ENCODE data around the gene KIAA1217. TPM values are rescaled to one million over a fixed set of nuclear protein-coding genes. Genes with fewer than 3 reads are reported as not detected.
A peak's percentile ranks its signal among the peaks of the same experiment; 100 is the strongest.

KIAA1217 gene
- total and polyA plus RNA-seq, 2 of the 8 experiments (the other 6 are each of a cell fraction or from before 2014, with no cell fraction given): 4.5 to 15.6 TPM

DNA sequence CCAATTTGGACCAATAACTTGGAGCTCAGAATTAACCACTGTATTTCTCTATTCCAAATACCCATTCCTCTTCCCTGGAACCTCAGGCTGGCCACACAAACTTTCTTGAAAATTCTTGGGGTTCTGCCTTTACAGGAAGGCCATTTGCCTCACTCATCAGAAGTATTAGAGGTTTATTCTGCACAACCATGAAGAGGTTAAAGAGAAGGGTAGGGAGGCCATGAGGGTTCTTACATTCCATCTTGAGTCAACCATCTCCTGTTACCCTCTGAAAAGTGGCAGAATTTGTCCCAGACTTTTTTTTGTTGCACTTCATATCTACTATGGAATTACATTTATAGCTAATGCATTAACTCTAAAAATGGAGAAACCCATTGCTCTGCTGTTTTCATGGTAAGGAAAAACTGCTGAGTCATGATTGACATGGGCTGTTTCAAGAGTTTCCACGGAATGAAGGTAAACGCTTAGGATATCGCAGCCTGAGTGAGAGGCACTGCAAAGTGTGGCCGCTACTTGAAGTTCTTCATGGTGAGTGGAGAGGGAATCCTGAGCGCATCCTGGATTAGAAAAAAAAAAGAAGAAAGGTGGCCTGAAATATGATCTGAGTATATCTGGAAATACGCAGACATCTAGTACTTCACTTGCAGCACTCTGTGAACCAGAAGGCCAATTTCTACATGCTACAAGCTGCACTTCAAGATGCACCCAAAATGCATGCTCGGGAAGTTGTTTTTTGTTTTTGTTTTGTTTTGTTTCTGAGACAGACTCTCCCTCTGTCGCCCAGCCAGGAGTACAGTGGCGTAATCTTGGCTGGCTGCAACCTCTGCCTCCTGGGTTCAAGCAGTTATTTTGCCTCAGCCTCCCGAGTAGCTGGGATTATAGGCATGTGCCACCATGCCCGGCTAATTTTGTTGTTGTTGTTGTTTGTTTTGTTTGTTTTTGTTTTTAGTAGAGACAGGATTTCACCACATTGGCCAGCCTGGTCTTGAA is 83.7 kb downstream of the KIAA1217 start:
- Histone ChIP-seq H3K14ac (ENCODE audit: insufficient read length) (no peak overlapping the region), H3K23me2 (ENCODE audit: low read depth, low read length) (no peaks in the 10 kb centered on the region; the same call in 1 of the 2 replicates), H3K56ac (replicated peaks; ENCODE audit: insufficient read length, low read depth, low read length) (no peak overlapping the region), H2BK120ac (replicated peaks; ENCODE audit: low read depth, low read length) (no peak overlapping the region), H3K79me1 (ENCODE audit: low read depth, low read length) (no peaks in the 10 kb centered on the region), H3K79me2 (ENCODE audit: control insufficient read depth in 1 of 2, insufficient read depth in 2 of 2, low read length in 2 of 2) (no peaks in the 10 kb centered on the region), H3K36me3 (ENCODE audit: control insufficient read depth in 2 of 4, insufficient read depth in 4 of 4, low read length in 3 of 4) (peaks cover 0 to 14% (median 4%) of the 10 kb centered on the region in 4 experiments; a peak in 3 of 8 replicates), H2AK5ac (ENCODE audit: low read depth, low read length) (no peak overlapping the region), H3K4me2 (ENCODE audit: insufficient read depth in 1 of 2, low read depth in 2 of 2, low read length in 2 of 2) (no peak overlapping the region), H3K27me3 (replicated peaks in 1 of 4; ENCODE audit: control insufficient read depth in 3 of 4, extremely low read depth in 1 of 4, insufficient read depth in 3 of 4, low read length in 3 of 4) (no peaks in the 10 kb centered on the region), H2BK20ac (ENCODE audit: low read length) (no peak overlapping the region), H3K4me1 (replicated peaks in 1 of 4; ENCODE audit: control insufficient read depth in 3 of 4, insufficient read depth in 4 of 4, low read length in 3 of 4) (no peaks in the 10 kb centered on the region), H3K4ac (replicated peaks; ENCODE audit: insufficient read length, low read depth, low read length) (no peak overlapping the region), H4K20me1 (replicated peaks in 1 of 2; ENCODE audit: control insufficient read depth in 1 of 2, insufficient read depth in 2 of 2, low read length in 2 of 2) (no peaks in the 10 kb centered on the region), H3K23ac (ENCODE audit: insufficient read length) (no peak overlapping the region), H2AFZ (ENCODE audit: low read length) (no peak overlapping the region), H3K27ac (ENCODE audit: low read depth, low read length) (no peak overlapping the region), H3K9ac (replicated peaks in 1 of 4; ENCODE audit: extremely low read depth in 1 of 4, low read depth in 3 of 4, low read length in 3 of 4) (no peak overlapping the region), H3K18ac (ENCODE audit: extremely low read depth, low read length) (no peak overlapping the region), H4K91ac (replicated peaks; ENCODE audit: insufficient read length, low read length) (no peak overlapping the region), H3K9me3 (ENCODE audit: insufficient read depth in 2 of 2, low read depth in 1 of 2, low read length in 1 of 2) (peaks cover 0 to 3% of the 10 kb centered on the region in 2 experiments; a peak in 1 of 4 replicates), H4K8ac (ENCODE audit: extremely low read depth, insufficient read depth, low read length) (no peak overlapping the region), H4K5ac (ENCODE audit: insufficient read length, low read depth, low read length) (no peak overlapping the region), H2BK12ac (ENCODE audit: low read depth, low read length) (no peak overlapping the region), H3K4me3 (ENCODE audit: extremely low read depth in 1 of 4, insufficient read depth in 2 of 4, low read depth in 3 of 4, low read length in 4 of 4) (no peak overlapping the region), H2BK5ac (ENCODE audit: low read depth, low read length) (peak overlapping the region; percentile 78; the same call in 1 of the 2 replicates), H2BK15ac (ENCODE audit: low read length) (no peak overlapping the region)
- 96% methylated on average over 11 of the region's 11 CpGs; no CpG with 5 or more reads in 1 of the 2 experiments for WGBS, 2 experiments (ENCODE audit: extremely low coverage in 1 of 2, insufficient coverage in 1 of 2, insufficient read length in 1 of 2, insufficient replicate concordance in 2 of 2, low coverage in 1 of 2, low lambda C conversion rate in 2 of 2, missing lambda C conversion rate in 1 of 2)
- POLR2A ChIA-PET (ENCODE audit: partially characterized antibody): interaction anchor here (1.0 kb wide), 1 partner anchor 86 kb away, joined by 4 read pairs; no protein-coding TSS in a partner anchor
- DNase-seq (ENCODE audit: low read depth in 1 of 2, low spot score in 2 of 2) (no peak), FAIRE-seq (no peak)
- CTCF ChIA-PET (ENCODE audit: partially characterized antibody): interaction anchor here (0.7 to 1.9 kb wide), 4 partner anchors 12 to 348 kb away, joined by 3 to 5 read pairs (median 3); no protein-coding TSS in a partner anchor
- TF ChIP-seq SIRT6 (IDR thresholded peaks at IDR 0.05; ENCODE audit: low read length): no peak
- peak; percentile 90 for TF ChIP-seq MAFK (IDR thresholded peaks at IDR 0.05; ENCODE audit: low read depth, low read length)
- TF ChIP-seq EGR1 (IDR thresholded peaks at IDR 0.05; ENCODE audit: borderline replicate concordance, low read depth, low read length): no peak
- TF ChIP-seq KDM5A (IDR thresholded peaks at IDR 0.05; ENCODE audit: low read length): no peak
- TF ChIP-seq TBP (IDR thresholded peaks at IDR 0.05; ENCODE audit: low read depth, low read length): no peak
- TF ChIP-seq SP4 (IDR thresholded peaks at IDR 0.05; ENCODE audit: low read length): no peak
- no peak for TF ChIP-seq ASH2L (IDR thresholded peaks at IDR 0.05; ENCODE audit: low read length)
- no peak for TF ChIP-seq RNF2 (IDR thresholded peaks at IDR 0.05; ENCODE audit: borderline replicate concordance, low read depth, low read length, missing control alignments, poor library complexity, severe bottlenecking)
- TF ChIP-seq RFX5 (IDR thresholded peaks at IDR 0.05; ENCODE audit: borderline replicate concordance, low read depth, low read length): no peak
- TF ChIP-seq RBBP5 (IDR thresholded peaks at IDR 0.05; ENCODE audit: borderline replicate concordance, low read depth, low read length): no peak
- no peak for TF ChIP-seq GTF2F1 (IDR thresholded peaks at IDR 0.05; ENCODE audit: borderline replicate concordance, low read depth, low read length)

Data from H1 (cell line).